Measurements from ENCODE around the gene FAM161B. TPM values are rescaled to one million over a fixed set of nuclear protein-coding genes. Genes with fewer than 3 reads are reported as not detected.

The FAM161B gene
- total and polyA plus RNA-seq, 2 of the 13 experiments (the other 11 are each of a cell fraction or from before 2014, with no cell fraction given): 1.6 to 2.0 TPM

DNA sequence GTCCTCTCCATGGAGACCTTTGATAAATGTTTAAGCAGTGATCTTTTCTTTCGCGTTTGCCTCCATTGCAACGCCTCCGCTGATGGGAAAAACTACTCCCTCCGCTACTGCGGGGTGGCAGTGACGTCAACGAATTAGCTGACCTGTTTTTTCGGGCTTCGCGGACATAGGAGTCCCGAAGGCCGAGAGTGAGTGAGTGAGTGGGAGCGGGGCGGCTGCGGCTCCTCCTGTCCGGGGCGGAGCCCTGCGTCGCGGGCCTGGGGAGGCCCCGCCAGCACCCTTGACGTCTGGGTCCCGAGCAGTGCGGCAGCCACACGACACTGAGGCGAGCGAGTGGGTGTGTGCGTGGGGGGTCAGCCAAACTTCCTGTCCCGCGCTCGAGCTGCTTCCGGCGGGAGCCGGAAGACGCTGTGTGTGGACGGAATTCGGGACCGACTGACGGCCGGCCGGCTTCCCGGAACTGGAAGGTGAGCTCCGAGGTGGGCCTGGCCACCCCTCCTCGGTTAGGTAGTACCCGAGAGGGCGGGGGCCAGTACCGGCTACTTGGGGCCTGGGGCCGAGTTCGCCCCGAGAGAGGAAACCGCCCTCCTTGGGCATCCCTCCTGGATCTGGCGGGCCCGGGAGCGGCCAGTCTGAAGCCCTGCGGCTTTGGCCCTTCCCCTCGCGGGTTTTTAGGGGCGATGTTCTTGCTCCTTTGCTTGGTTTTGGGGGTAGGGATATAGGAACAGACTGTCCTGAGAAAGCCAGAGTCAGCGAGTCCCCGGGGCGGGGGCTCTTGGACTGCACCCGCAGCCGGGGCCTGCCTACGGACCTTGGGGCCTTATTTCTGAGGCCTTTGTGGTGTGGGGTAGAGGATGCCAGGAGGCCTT is 63.2 kb downstream of the FAM161B start, which contains the start of gene ZNF410 (continued):
- peak; percentile 21 to 49; a peak in 2 of 4 replicates for TF ChIP-seq MAFK (conservative IDR thresholded peaks at IDR 0.05 in 1 of 2, IDR thresholded peaks at IDR 0.05 in 1 of 2; ENCODE audit: low read length in 2 of 2)
- TF ChIP-seq NR1H2 (CRISPR knock-in tag; IDR thresholded peaks at IDR 0.05; ENCODE audit: borderline replicate concordance, low read depth): peak; percentile 30; the same call in 1 of the 2 replicates
- TF ChIP-seq, protein P1, sequence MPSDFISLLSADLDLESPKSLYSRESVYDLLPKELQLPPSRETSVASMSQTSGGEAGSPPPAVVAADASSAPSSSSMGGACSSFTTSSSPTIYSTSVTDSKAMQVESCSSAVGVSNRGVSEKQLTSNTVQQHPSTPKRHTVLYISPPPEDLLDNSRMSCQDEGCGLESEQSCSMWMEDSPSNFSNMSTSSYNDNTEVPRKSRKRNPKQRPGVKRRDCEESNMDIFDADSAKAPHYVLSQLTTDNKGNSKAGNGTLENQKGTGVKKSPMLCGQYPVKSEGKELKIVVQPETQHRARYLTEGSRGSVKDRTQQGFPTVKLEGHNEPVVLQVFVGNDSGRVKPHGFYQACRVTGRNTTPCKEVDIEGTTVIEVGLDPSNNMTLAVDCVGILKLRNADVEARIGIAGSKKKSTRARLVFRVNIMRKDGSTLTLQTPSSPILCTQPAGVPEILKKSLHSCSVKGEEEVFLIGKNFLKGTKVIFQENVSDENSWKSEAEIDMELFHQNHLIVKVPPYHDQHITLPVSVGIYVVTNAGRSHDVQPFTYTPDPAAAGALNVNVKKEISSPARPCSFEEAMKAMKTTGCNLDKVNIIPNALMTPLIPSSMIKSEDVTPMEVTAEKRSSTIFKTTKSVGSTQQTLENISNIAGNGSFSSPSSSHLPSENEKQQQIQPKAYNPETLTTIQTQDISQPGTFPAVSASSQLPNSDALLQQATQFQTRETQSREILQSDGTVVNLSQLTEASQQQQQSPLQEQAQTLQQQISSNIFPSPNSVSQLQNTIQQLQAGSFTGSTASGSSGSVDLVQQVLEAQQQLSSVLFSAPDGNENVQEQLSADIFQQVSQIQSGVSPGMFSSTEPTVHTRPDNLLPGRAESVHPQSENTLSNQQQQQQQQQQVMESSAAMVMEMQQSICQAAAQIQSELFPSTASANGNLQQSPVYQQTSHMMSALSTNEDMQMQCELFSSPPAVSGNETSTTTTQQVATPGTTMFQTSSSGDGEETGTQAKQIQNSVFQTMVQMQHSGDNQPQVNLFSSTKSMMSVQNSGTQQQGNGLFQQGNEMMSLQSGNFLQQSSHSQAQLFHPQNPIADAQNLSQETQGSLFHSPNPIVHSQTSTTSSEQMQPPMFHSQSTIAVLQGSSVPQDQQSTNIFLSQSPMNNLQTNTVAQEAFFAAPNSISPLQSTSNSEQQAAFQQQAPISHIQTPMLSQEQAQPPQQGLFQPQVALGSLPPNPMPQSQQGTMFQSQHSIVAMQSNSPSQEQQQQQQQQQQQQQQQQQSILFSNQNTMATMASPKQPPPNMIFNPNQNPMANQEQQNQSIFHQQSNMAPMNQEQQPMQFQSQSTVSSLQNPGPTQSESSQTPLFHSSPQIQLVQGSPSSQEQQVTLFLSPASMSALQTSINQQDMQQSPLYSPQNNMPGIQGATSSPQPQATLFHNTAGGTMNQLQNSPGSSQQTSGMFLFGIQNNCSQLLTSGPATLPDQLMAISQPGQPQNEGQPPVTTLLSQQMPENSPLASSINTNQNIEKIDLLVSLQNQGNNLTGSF (CRISPR knock-in tag; IDR thresholded peaks at IDR 0.05): no peak; the same call in 1 of the 2 replicates
- TF ChIP-seq SMC3 (IDR thresholded peaks at IDR 0.05; ENCODE audit: low read length): no peak
- peak; percentile 56; the same call in 1 of the 2 replicates for TF ChIP-seq ZNF614 (CRISPR knock-in tag; IDR thresholded peaks at IDR 0.05; ENCODE audit: borderline replicate concordance)
- TF ChIP-seq, protein P2, sequence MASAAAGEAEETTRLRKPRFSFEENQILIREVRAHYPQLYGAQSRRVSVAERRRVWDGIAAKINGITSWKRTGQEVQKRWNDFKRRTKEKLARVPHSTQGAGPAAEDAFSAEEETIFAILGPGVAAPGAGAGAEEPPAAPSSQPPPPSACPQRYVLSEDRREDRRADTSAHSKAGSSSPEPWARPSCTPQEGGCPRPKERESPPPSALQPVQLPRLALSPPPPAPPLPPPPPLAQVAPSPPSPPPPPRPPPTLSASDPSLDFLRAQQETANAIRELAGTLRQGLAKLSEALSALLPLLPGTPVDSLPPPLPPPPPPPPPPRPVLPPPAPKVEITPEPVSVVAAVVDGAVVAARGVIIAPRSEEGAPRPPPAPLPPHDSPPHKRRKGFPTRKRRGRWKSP (CRISPR knock-in tag; IDR thresholded peaks at IDR 0.05): peak; percentile 71; the same call in 1 of the 2 replicates
- peak; percentile 94 for TF ChIP-seq ZNF574 (CRISPR knock-in tag; IDR thresholded peaks at IDR 0.05)
- TF ChIP-seq TCF12 (IDR thresholded peaks at IDR 0.05): no peak
- peak; percentile 85 for TF ChIP-seq TCF12 (CRISPR knock-in tag; IDR thresholded peaks at IDR 0.05)
- TF ChIP-seq PHF5A (CRISPR knock-in tag; IDR thresholded peaks at IDR 0.05; ENCODE audit: low read depth, unreplicated experiment): peak; percentile 66
- peak; percentile 28; the same call in 1 of the 2 replicates for TF ChIP-seq ZBTB7A (CRISPR knock-in tag; IDR thresholded peaks at IDR 0.05)
- TF ChIP-seq KLF12 (CRISPR knock-in tag; IDR thresholded peaks at IDR 0.05; ENCODE audit: borderline replicate concordance): peak; percentile 79

All from HepG2 (cell line).